Tracheal epithelial cell (primary cell): ENCODE data around the gene NUDT9. TPM values are rescaled to one million over a fixed set of nuclear protein-coding genes. Genes with fewer than 3 reads are reported as not detected.

Experiments
- total RNA-seq: library from RNA; depleted of rRNA; stranded (reverse); fragments of >200 nt; gene quantifications from 2 replicates; pipeline ENCODE4 v1.2.1, GENCODE V29; 2014

The NUDT9 gene, protein sequence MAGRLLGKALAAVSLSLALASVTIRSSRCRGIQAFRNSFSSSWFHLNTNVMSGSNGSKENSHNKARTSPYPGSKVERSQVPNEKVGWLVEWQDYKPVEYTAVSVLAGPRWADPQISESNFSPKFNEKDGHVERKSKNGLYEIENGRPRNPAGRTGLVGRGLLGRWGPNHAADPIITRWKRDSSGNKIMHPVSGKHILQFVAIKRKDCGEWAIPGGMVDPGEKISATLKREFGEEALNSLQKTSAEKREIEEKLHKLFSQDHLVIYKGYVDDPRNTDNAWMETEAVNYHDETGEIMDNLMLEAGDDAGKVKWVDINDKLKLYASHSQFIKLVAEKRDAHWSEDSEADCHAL
- total RNA-seq = 10.8 and 15.8 TPM in 2 replicates

DNA sequence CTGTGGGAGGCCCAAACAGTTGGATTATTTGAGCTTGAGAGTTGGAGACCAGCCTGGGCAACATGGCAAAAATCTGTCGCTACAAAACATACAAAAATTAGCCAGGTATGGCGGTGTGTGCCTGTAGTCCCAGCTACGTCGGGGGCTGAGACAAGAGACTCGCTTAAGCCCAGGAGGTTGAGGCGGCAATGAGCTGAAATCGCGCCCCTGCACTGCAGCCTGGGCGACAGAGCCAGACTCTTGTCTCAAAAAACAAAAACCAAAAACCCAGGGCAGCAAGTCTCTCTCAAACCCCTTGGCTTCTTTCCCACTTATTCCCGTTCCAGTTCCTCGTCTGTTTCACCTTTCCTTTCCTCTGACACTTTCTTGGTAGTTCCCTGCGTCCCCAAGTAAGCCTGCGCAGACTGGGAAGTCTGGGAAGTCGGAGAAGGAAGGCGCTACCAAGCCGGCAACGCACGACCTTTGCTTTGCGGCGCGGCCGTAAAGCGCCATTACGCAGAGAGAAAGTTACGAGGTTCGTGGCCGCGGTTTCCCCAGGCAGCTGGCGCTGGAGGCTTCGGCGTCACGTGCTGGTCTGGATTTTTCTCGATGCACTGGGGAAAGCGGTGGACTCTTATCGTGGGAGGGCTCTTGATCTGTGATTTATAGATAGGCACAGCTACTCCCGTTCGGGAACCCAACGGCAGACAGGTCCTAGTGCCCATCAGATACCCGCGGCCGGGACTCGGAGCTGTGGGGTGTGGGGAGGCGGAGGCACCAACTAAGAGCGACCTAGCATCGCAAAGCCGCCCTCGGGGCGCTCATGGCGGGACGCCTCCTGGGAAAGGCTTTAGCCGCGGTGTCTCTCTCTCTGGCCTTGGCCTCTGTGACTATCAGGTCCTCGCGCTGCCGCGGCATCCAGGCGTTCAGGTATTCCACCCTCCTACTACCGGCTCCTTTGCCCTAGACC is at the start of gene NUDT9:
Gene NUDT9, plus strand, starts transcription at position 470 of the 949 bp plus-strand sequence. Its CDS starts 333 bp downstream, at position 803.

GRCh38 chr4:87390891-87391575 is 31.3 kb upstream of the NUDT9 start, which contains the start of gene HSD17B11:
Gene HSD17B11, minus strand, starts transcription at chr4:87391188. Its CDS starts 118 bp downstream, at chr4:87391070.

Other genes with a start within 250 kb of the NUDT9 start
- gene KLHL8, start 202.0 kb upstream of the NUDT9 start, total RNA-seq = 7.5 and 11.3 TPM in 2 replicates
- gene HSD17B13, start 99.7 kb upstream of the NUDT9 start, total RNA-seq = not detected in 2 replicates
- gene HSD17B11, start 31.4 kb upstream of the NUDT9 start, total RNA-seq = 1.3 and 8.0 TPM in 2 replicates
- 0.43 and 0.72 TPM in 2 replicates for gene SPARCL1, start 106.8 kb downstream of the NUDT9 start, total RNA-seq
- gene DSPP, start 186.0 kb downstream of the NUDT9 start, total RNA-seq = not detected in 2 replicates
- gene DMP1, start 227.7 kb downstream of the NUDT9 start, total RNA-seq = not detected in 2 replicates